ENCODE results near the gene SLC39A2.

- no peak for TF ChIP-seq CTCF (IDR thresholded peaks at IDR 0.05)
- TF ChIP-seq POLR2AphosphoS5 (IDR thresholded peaks at IDR 0.05): no peak
- TF ChIP-seq EP300 (IDR thresholded peaks at IDR 0.05; ENCODE audit: low read depth): no peak
- TF ChIP-seq POLR2A (IDR thresholded peaks at IDR 0.05): no peak
Measured at GRCh38 chr14:21019366-21019765, 20.3 kb downstream of the SLC39A2 start.

Data from transverse colon (tissue), 4 donors.